ENCODE results near the gene SLC39A9. TPM values are rescaled to one million over a fixed set of nuclear protein-coding genes. Genes with fewer than 3 reads are reported as not detected.

SLC39A9 gene
- total RNA-seq, 4 donors from 2014 or later: 50.2 to 64.1 (median 57.9) TPM

- no peak for TF ChIP-seq CTCF (IDR thresholded peaks at IDR 0.05; ENCODE audit: low read depth)
Observed at GRCh38 chr14:69427596-69427995, 29.1 kb downstream of the SLC39A9 start.

- TF ChIP-seq CTCF (IDR thresholded peaks at IDR 0.05; ENCODE audit: low read depth): no peak
Observed at GRCh38 chr14:69428289-69428998, 30.0 kb downstream of the SLC39A9 start.

- TF ChIP-seq CTCF (IDR thresholded peaks at IDR 0.05; ENCODE audit: low read depth): no peak
Observed at GRCh38 chr14:69429643-69430042, 31.2 kb downstream of the SLC39A9 start.

- TF ChIP-seq CTCF (IDR thresholded peaks at IDR 0.05; ENCODE audit: low read depth): no peak
Observed at GRCh38 chr14:69430306-69430939, 31.9 kb downstream of the SLC39A9 start.

GRCh38 chr14:69432364-69432763 lies 33.9 kb downstream of the SLC39A9 start:
- no peak for TF ChIP-seq CTCF (IDR thresholded peaks at IDR 0.05; ENCODE audit: low read depth)

- no peak for TF ChIP-seq CTCF (IDR thresholded peaks at IDR 0.05; ENCODE audit: low read depth)
Observed at GRCh38 chr14:69439521-69440270, 41.2 kb downstream of the SLC39A9 start.

- no peak for TF ChIP-seq CTCF (IDR thresholded peaks at IDR 0.05; ENCODE audit: low read depth)
Observed at GRCh38 chr14:69441948-69442347, 43.5 kb downstream of the SLC39A9 start.
